Measurements from ENCODE around the gene CREB3.

CREB3 gene

GRCh38 chr9:35757226-35757891 is 24.9 kb downstream of the CREB3 start:
- no peak for DNase-seq (ENCODE audit: extremely low read depth, insufficient read length)
- Histone ChIP-seq H3K27me3 (replicated peaks; ENCODE audit: control insufficient read depth, insufficient read depth, low read length) (no peaks in the 10 kb centered on the region), H3K36me3 (ENCODE audit: control insufficient read depth, insufficient read depth, low read length) (peaks cover 9% of the 10 kb centered on the region), H3K4me3 (replicated peaks; ENCODE audit: low read depth, low read length) (peak overlapping the region; percentile 88)
- TF ChIP-seq, protein P1, sequence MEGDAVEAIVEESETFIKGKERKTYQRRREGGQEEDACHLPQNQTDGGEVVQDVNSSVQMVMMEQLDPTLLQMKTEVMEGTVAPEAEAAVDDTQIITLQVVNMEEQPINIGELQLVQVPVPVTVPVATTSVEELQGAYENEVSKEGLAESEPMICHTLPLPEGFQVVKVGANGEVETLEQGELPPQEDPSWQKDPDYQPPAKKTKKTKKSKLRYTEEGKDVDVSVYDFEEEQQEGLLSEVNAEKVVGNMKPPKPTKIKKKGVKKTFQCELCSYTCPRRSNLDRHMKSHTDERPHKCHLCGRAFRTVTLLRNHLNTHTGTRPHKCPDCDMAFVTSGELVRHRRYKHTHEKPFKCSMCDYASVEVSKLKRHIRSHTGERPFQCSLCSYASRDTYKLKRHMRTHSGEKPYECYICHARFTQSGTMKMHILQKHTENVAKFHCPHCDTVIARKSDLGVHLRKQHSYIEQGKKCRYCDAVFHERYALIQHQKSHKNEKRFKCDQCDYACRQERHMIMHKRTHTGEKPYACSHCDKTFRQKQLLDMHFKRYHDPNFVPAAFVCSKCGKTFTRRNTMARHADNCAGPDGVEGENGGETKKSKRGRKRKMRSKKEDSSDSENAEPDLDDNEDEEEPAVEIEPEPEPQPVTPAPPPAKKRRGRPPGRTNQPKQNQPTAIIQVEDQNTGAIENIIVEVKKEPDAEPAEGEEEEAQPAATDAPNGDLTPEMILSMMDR (IDR thresholded peaks at IDR 0.05; ENCODE audit: insufficient read depth, low read length, poor library complexity, severe bottlenecking) = no peak

GRCh38 chr9:35757892-35758275 is 25.4 kb downstream of the CREB3 start:
- no peaks in the 10 kb centered on the region for H3K27me3 ChIP-seq (replicated peaks; ENCODE audit: control insufficient read depth, insufficient read depth, low read length)
- peaks cover 7% of the 10 kb centered on the region for H3K36me3 ChIP-seq (ENCODE audit: control insufficient read depth, insufficient read depth, low read length)
- peak overlapping the region; percentile 88 for H3K4me3 ChIP-seq (replicated peaks; ENCODE audit: low read depth, low read length)
- no peak for DNase-seq (ENCODE audit: extremely low read depth, insufficient read length)
- TF ChIP-seq, protein P1 (IDR thresholded peaks at IDR 0.05; ENCODE audit: insufficient read depth, low read length, poor library complexity, severe bottlenecking) = no peak

GRCh38 chr9:35758475-35759050 is 26.1 kb downstream of the CREB3 start:
- Histone ChIP-seq H3K36me3 (ENCODE audit: control insufficient read depth, insufficient read depth, low read length) (peaks cover 2% of the 10 kb centered on the region; the same call in 1 of the 2 replicates), H3K27me3 (replicated peaks; ENCODE audit: control insufficient read depth, insufficient read depth, low read length) (no peaks in the 10 kb centered on the region), H3K4me3 (replicated peaks; ENCODE audit: low read depth, low read length) (no peak overlapping the region)
- DNase-seq (ENCODE audit: extremely low read depth, insufficient read length) = no peak
- TF ChIP-seq, protein P1 (IDR thresholded peaks at IDR 0.05; ENCODE audit: insufficient read depth, low read length, poor library complexity, severe bottlenecking) = no peak

DNA sequence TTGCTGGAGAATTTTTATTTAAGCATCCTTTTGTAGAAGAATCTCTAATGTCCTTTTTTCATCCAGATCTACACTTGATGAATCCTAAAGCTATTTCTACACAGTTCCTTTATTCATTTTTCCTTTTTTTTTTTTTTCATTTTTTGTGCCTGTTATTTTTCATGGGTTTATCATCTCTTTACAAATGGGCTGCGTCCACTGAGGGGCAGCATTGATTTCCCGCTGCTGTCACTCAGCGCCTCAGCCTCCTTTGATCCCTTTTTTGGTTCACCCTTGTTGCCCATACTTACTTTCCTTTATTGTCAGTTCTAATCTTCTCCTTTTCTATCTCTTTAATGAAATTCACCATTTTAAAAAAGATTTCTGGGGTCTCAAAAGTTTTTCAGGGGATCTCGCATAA is 27.3 kb downstream of the CREB3 start:
- H3K36me3 ChIP-seq (ENCODE audit: control insufficient read depth, insufficient read depth, low read length) = no peaks in the 10 kb centered on the region
- no peak overlapping the region for H3K4me3 ChIP-seq (replicated peaks; ENCODE audit: low read depth, low read length)
- TF ChIP-seq, protein P1 (IDR thresholded peaks at IDR 0.05; ENCODE audit: insufficient read depth, low read length, poor library complexity, severe bottlenecking) = no peak
- no peak for DNase-seq (ENCODE audit: extremely low read depth, insufficient read length)
- H3K27me3 ChIP-seq (replicated peaks; ENCODE audit: control insufficient read depth, insufficient read depth, low read length) = no peaks in the 10 kb centered on the region

GRCh38 chr9:35760651-35761050 is 28.2 kb downstream of the CREB3 start:
- no peak for DNase-seq (ENCODE audit: extremely low read depth, insufficient read length)
- H3K27me3 ChIP-seq (replicated peaks; ENCODE audit: control insufficient read depth, insufficient read depth, low read length) = no peaks in the 10 kb centered on the region
- H3K36me3 ChIP-seq (ENCODE audit: control insufficient read depth, insufficient read depth, low read length) = no peaks in the 10 kb centered on the region
- H3K4me3 ChIP-seq (replicated peaks; ENCODE audit: low read depth, low read length) = no peak overlapping the region
- TF ChIP-seq, protein P1 (IDR thresholded peaks at IDR 0.05; ENCODE audit: insufficient read depth, low read length, poor library complexity, severe bottlenecking) = no peak
